Activated CD8-positive, alpha-beta memory T cell treated with anti-CD3 and anti-CD28 coated beads for 4 hours (primary cell): Measurements from ENCODE around the gene SHCBP1L.

Experiments used
- DNase-seq, 2 donors: peaks; one replicate each; pipeline ENCODE4 v3.0.0-alpha.2; 2020; ENCODE audit warnings: low read depth in 2 of 2

The SHCBP1L gene

DNA sequence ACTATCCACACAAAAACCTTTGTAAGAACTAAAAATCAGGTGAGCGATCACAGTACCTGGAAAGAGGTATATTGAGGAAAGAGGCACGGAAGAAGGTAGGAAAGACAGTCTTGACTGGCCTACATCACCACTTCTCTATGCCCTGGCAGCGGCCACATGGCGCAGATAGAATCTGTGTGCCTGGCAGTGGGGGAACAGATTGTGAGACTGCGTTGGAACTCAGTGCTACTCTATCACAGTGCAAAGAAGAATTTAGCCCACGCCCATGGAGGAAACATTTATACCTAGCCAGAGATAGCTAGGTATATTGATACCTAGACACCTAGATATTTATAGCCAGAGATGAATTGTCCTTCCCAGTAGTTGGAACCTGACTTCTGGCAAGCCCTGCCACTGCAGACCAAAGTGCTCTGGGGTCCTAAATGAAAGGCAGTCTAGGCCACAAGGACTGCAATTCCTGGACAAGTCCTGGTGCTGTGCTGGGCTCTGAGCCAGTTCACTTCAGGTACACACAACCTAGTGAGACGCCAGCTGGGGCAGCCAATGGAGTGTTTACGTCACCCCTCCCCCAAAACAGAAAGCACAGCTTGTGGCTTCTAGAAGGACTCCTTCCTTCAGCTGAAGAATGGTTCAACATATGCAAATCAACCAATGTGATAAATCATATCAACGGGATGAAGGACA, 61.9 kb downstream of the SHCBP1L start:
- DNase-seq, result no peak

DNA sequence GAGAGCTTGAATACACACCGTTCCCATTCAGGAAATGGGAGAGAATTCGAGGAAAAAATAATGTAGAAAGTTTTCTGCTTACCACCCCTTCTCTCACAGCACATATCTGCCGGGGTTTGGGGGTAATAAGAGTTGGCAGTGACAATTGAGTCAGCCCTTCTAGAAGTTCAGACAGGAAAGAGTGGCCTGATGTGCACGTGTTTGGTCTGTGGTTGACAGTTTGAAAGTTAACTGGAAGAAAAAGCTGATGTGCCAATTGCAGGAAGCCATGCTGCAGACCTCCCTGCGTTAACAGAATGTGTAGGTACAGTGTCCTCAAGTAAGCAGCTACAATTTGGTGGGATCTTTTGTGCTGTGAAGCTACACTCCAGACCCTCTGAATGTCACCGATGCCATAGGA, 63.0 kb downstream of the SHCBP1L start:
- no peak for DNase-seq

DNA sequence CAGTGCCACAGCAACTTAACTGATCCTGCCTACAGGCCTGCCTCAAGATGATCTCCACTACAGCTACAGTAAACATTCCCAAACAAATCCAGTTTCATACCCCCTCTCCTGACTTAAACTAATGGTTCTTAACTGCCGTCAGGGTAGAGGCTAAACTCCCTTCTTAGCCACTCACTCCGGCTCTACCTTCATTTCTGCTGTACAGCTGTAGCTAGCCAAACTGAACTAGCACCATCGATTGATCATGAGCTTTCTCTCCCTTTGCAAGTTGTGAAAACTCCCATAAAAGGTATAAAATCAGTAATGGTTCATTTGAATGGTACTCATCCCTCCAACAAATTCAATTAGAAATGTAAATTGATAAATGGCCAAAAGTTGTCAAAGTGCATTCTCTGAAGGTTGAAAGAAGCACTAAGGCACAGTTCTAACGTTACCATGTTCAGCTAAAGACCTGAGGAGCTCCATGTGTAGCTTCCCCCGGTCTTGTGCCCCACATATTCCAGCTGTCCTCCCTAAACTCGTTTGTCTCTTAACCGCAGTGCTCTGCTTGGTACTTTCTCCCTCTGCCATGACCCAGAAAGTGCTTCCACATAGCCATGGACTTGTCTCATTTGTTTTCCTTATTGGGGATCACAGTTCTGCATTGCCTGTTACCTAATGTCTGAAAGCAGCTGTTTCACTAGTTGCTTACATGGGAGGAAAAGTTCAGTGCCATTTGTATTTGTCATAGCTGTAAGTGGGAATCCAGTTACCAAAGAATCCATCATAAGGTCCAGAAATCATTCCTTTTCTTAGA, 64.0 kb downstream of the SHCBP1L start:
- no peak for DNase-seq

DNA sequence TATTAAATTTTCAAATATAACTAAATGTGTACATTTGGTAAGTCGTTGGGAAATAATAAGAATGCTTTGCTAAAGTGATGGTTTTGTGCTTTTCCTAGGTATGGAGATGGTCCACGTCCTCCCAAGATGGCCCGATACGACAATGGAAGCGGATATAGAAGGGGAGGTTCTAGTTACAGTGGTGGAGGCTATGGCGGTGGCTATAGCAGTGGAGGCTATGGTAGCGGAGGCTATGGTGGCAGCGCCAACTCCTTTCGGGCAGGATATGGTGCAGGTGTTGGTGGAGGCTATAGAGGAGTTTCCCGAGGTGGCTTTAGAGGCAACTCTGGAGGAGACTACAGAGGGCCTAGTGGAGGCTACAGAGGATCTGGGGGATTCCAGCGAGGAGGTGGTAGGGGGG, 66.0 kb downstream of the SHCBP1L start:
- DNase-seq, result no peak

DNA sequence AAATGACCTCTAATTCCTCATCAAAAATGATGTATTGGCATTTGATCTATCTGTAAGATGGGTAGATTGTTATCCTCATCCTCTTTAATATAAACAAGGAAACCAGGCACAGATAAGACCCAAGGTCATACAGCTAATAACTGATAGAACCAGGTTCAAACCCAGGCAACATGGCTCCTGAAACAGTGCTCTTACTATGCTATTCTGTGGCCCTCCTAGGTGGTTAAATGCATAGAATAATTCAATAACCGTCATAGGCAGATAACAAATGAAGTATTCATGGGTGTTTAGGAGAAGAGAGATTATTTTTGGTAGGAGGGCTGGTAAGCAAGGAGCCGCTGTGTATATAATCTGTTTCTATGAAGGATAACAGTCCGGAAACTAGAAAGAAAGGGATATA, 67.4 kb downstream of the SHCBP1L start:
- no peak for DNase-seq

DNA sequence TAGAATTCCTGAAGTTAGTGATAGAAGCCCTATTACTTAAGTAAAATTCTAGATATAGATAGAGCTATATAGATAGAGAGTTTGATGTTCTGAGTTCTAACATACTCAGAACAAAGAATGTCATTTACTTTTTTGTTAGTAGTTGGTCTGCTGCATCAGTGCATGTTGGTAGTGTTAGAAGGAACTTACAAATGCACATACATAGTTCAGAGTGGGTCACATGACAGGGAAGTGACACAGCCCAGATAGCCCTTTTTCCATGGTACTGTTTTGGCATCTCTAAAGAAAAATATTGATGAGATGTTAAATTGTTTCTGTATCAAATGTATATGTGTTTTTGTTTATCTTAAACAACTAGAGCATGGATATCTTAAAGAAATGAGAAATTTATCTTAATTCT, 68.1 kb downstream of the SHCBP1L start:
- DNase-seq, result no peak

DNA sequence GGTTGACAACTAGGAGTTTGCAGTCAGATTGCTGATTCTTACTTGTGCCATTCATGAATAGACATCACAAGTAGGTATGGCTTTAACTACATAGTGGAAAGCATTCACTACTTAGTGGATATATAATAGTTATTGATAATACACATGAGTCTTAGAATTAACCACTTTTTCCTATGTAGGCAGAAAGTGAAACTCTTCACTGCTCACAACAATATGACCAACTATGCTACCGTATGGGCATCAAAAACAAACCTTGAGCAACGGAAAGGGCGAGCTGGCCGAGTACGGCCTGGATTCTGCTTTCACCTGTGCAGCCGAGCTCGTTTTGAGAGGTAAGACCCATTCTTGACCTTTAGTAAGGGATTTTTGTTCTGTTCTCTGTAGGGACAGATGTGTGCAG, 75.1 kb downstream of the SHCBP1L start:
- no peak for DNase-seq

DNA sequence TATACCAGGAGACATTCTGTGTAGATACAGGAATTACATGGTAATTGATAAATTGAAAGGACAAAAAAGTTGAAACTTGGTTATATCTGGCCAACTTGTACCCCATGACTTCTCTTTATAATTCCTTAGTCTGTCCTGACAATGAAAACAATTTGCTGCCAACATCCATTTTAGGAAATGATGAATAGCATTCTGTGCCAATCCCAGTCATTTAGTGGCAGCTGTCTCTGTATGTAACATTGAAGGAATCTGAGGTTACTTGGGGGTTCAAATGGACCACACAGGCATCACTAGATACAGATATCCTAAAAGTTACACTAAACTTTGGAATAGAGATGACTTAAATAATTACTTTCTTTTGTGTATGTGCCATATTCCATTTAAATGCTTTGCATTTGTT, 75.6 kb downstream of the SHCBP1L start:
- no peak for DNase-seq

DNA sequence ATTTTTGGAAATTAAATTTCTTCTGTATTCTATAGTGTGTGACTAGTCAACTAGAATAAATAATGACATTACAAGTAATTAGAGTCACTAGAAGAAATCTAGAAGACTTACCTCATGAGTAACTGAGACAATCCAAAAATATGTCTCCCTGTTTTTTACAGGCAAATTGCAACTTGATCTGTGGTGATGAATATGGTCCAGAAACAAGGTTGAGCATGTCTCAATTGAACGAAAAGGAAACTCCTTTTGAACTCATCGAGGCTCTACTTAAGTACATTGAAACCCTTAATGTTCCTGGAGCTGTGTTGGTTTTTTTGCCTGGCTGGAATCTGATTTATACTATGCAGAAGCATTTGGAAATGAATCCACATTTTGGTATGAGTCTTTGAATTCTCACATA, 77.1 kb downstream of the SHCBP1L start:
- no peak for DNase-seq

DNA sequence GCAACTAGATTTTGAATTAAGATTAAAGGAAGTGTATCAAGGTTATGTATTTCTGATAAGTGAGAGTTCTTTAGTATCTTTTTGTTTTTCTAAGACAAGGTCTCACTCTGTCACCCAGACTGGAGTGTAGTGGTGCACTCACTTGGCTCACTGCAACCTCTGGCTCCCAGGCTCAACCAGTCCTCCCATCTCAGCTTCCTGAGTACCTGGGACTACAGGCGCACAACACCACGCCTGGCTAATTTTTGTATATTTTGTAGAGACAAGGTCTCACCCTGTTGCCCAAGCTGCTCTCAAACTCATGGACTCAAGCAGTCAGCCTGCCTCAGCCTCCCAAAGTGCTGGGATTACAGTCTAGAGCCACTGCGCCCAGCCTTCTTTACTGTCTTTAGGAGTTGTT, 80.1 kb downstream of the SHCBP1L start:
- no peak for DNase-seq

DNA sequence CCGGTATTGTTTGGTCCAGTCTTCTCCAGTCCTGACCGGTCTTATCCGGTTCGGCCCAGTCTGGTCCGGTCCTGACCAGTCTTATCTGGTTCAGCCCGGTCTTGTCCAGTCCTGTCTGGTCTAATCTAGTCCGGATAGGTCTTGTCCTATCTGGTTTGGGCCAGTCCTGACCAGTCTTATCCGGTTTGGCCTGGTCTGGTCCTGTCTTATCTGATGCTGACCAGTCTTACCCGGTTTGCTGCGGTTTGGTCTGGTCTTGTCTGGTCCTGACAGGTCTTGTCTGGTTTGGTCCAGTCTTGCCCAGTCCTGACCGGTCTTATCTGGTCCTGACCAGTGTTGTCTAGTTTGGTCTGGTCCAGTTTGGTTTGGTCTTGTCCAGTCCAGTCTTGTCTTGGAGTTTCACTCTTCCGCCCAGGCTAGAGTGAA, 83.7 kb downstream of the SHCBP1L start:
- DNase-seq, result no peak

DNA sequence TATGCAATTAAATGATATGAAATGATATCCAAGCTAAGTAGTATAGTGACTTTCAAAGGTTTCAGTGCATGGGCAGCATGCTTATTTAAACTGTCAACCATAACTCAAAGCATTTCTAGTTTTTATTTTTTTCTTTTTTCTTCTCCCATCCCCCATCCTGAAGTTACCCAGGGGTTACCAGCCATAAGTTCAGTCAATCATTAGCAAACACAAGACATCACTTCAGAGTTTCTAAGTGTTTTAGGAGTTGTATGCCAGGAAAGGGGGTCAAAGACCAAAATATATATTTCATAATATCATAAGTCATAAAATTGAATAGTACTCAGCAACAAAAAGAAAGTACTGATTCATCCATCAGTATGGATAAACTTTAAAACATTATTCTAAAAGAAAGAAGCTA, 85.1 kb downstream of the SHCBP1L start:
- no peak for DNase-seq

DNA sequence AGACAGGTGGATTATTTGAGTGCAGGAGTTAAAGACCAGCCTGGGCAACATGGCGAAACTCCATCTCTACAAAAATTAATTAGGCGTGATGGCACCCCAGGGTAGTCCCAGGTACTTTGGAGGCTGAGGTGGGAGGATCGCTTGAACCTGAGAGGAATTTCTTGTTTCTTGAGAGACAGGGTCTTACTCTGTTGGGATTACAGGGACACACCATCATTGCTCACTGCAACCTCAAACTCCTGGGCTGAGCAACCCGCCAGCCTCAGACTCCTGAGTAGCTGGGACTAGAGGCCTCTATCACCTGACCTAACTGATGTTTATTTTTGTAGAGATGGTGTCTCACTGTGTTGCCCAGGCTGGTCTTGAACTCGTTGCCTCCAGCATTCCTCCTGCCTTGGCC, 89.0 kb downstream of the SHCBP1L start:
- DNase-seq, result no peak

DNA sequence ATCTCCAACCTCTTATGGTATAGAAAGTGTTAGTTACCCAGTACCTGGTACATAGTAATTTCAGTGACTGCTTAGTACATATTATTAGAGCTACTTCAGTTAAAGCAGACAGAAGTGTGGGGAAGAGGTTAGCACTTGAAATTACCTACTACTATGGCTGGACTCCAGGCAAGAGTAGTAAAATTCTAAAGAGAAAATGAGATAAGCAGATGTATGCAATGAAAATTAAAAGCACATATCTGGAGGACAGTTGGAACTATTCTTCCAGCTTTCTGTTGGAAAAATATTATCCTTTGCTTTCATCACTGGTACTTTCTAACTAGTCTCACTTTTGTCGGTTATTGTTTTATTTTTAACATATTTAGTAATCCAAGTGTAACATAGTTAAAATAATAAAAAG, 90.1 kb downstream of the SHCBP1L start:
- no peak for DNase-seq

DNA sequence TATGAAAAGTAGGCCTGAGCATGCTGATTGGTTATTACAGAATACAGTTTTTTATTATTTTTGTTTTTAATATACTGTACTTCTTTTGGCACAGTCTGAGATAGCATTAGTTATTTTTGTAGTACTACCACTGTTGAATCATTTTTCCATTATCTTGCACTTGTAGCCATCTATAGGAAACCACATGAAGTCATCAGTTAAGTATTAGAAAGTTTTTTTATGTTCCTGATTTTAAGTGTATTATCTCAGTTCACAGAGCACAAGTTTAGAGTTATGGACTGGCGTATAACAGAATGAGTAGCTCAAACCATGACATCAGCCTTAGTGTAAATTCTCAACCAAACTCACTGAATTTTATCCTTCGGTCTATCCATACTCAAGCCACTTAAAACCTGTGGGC, 91.0 kb downstream of the SHCBP1L start:
- DNase-seq, result no peak

DNA sequence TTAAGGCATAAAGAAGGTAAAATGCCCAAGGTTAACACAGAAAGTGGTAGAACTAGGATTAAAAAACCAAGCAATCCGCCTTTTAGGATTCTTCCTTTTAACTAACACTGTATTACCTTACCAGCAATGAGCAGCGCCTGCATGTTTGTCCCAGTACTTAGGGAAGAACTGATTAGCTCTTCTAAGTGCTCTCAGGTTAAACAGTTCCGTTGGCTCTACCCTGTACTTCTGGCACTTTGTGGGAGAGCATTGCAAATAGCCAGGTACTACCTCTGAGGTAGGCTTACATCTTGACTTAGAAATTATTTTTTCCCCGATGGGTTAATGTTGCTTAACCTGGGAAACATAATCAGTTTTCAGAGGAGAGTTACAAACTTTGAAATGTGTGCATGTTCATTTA, 92.3 kb downstream of the SHCBP1L start:
- no peak for DNase-seq

DNA sequence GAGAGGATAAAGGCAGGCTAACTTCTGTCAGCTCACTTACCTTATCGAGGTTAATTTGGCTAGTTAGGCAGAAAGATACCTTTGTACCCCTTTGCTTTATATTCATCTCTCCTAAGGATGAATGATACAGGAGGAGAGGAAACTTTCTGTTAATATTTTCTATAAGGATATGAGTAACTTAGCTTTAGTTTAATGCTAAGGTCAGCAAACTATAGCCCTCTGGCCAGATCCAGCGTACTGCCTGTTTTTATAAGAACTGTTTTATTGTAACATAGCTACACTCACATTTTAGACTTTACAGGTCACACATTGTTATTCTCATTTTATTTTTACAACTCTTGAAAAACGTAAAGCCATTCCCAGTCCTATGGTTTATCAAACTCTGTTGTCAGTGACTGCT, 95.8 kb downstream of the SHCBP1L start:
- no peak for DNase-seq

DNA sequence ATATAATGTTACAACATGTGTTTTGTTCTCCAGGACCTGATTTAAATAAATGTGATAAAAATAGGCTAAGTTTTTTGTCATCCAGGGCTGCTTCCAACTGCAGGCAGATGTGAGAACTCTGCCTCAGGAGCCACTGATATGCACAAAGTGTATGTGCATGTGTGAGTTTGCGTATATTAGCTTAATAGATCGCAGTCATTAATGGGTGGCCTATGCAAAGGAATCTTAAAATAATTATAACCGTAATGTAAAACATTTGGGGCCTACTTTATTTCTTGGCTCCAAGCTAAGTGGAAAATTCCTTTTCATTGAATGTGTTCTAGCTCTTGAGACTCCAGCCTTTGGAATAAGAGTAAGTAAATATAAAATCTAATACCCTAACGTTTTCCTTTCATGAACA, 97.1 kb downstream of the SHCBP1L start:
- DNase-seq, result no peak

DNA sequence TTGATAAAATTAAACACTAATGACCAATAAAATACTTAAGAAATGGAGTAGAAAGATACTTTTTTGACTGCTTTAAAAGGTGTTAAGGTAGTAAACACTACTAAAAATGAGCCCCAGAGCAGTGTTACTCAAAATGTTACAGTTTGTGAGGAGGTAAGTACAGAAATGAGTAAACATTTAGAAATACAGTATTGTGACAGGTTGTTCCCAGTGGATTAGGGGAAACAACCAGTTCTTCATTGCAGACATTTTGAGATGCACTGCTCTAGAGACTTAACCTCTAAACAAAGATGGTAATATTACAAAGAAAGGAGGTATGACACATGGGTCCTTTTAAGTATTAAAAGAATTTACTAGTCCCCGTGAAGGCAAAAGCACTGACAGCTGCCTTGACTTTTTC, 101.1 kb downstream of the SHCBP1L start:
- no peak for DNase-seq

DNA sequence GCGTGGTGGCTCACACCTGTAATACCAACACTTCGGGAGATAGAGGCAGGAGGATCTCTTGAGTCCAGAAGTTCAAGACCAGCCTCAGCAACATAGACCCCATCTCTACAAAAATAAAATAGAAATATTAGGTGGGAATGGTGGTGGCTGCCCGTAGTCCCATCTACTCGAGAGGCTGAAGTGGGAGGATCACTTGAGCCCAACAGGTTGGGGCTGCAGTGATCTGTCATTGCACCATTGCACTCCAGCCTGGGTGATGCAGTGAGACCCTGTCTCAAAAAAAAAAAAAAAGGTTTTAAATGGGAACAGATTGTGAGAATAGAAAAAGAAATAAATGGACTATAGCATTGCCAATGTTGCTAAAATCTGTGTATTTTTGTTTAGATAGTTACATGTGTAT, 102.6 kb downstream of the SHCBP1L start:
- no peak for DNase-seq
